Fibroblast of skin of left quadriceps (primary cell): ENCODE data around the gene PPIL4.
A peak's percentile ranks its signal among the peaks of the same experiment; 100 is the strongest.
"Not testable (repeated sequence)": the region's sequence is repeated elsewhere in the genome, so short reads cannot be mapped to it uniquely, and the experiment has no call there.

ENCODE experiments used
- DNase-seq, 2 experiments: peaks; one replicate each; pipeline ENCODE4 v3.0.0-alpha.2; 2013; ENCODE audit warnings: low read depth in 2 of 2

PPIL4 gene

DNA sequence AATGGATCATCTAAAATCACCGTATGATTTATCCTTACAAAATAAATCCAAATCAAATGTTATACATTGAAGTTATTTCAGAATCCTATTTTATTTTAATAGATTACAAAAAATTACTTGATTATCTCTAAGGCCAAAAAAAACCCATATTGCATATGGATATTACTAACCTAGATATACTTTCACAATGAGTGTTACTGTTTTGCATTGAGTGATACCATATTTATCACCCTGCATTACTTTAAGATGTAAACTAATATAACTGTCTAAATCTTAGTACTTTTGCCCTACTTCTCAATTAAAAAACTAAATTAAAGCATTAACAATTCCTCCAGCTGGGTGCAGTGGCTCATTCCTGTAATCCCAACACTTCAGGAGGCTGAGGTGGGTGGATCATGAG, 11.1 kb downstream of the PPIL4 start:
- DNase-seq = no peak

GRCh38 chr6:149529650-149530049, 16.2 kb downstream of the PPIL4 start:
- DNase-seq = no peak

GRCh38 chr6:149515494-149515893, 30.3 kb downstream of the PPIL4 start:
- no peak for DNase-seq

- DNase-seq = no peak
Observed at GRCh38 chr6:149513915-149514314, 31.9 kb downstream of the PPIL4 start.

GRCh38 chr6:149510793-149511512, 34.9 kb downstream of the PPIL4 start:
- DNase-seq = no peak

DNA sequence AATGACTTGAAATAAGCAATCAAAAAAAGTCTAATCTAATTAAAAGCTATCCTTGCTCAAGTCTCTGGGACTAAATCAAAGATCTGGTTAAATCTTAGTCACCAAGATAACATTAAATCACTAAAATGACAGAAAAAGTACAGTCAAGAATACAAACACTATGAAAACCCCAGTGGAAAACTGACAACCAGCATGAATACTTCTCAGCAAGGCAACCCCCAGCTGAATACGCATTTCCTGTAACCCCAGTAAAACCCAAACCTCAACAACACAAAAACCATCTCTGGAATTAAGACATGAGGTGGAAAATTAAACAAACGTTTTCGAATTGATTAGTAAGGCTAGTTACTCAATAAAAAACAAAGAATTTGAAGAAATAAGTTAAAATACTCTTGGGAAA, 37.4 kb downstream of the PPIL4 start:
- no peak for DNase-seq

DNA sequence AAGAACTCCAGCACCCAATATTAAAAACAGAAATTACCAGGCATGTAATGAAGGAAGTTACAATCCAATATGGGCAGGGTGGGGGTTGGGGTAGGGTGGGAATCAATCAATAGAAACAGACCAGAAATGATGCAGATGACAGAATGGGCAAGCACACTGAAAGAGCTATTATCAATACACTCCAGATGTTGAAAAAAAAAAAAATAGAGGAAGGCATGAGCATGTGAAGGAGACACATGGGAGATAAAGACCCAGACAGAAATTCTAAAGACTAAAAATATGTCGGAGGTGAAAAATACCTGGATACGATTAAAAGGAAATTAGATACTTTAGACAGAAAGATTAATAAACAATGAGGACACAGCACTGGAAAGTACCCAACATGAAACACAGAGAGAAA, 42.0 kb downstream of the PPIL4 start:
- no peak for DNase-seq

DNA sequence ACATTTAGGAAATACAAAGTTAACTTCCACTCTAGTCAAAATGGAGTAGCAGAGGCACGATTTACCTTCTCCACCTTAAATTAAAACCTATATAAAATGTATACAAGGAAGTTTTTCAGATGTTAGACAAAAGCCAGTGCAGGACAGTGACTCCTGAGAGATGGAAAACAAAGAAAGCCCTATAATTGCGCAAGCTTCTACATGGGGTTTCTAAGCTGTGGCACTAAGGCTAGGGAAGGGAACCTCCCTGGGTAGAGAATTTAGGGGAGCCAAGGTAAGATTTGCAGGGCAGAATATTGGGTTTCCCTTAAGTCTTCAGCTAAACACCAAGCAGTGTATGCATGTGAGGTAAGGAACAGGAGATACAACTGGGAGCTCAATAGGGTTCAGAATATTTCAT, 42.6 kb downstream of the PPIL4 start:
- DNase-seq = no peak

GRCh38 chr6:149501768-149502167, 44.1 kb downstream of the PPIL4 start:
- no peak for DNase-seq

DNA sequence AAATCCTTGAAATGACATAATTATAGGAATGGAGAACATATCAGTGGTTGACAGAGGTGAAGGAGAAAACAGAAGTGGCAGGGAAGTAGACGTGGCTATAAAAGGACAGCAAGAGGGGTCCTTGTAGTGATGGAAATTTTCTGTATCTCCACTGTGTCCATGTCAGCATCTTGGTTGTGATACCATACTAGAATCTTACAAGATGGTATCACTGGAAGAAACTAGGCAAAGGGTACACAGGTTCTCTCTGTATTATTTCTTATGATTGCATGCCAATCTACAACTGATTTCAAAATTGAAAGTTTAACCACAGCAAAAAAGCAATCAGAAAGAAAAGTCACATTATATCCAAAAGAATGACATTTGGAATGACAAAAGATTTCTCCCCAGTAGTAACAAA, 44.6 kb downstream of the PPIL4 start:
- DNase-seq = no peak

- no peak for DNase-seq
Observed at GRCh38 chr6:149500096-149500495, 45.7 kb downstream of the PPIL4 start.

GRCh38 chr6:149499066-149499465, 46.8 kb downstream of the PPIL4 start:
- peak; percentile 88 to 89 for DNase-seq

GRCh38 chr6:149497365-149497764, 48.5 kb downstream of the PPIL4 start:
- DNase-seq = no peak

DNA sequence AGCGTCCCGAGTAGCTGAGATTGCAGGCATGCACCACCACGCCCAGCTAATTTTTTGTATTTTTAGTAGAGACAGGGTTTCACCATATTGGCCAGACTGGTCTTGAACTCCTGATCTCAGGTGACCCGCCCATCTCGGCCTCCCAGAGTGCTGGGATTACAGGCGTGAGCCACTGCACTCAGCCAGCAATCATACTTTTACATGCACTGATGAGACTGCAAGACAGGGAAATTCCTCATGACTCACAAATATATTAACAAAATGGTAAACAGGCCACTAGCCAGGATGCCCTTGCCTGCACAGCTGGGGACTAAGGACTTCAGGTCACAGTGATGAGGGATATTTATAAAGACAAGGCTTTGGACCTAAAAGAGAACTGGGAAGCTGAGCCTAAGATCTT, 49.2 kb downstream of the PPIL4 start:
- not testable (repeated sequence) for DNase-seq

- DNase-seq = not testable (repeated sequence)
Observed at GRCh38 chr6:149495349-149496016, 50.4 kb downstream of the PPIL4 start.

GRCh38 chr6:149494810-149495209, 51.0 kb downstream of the PPIL4 start:
- not testable (repeated sequence) for DNase-seq

DNA sequence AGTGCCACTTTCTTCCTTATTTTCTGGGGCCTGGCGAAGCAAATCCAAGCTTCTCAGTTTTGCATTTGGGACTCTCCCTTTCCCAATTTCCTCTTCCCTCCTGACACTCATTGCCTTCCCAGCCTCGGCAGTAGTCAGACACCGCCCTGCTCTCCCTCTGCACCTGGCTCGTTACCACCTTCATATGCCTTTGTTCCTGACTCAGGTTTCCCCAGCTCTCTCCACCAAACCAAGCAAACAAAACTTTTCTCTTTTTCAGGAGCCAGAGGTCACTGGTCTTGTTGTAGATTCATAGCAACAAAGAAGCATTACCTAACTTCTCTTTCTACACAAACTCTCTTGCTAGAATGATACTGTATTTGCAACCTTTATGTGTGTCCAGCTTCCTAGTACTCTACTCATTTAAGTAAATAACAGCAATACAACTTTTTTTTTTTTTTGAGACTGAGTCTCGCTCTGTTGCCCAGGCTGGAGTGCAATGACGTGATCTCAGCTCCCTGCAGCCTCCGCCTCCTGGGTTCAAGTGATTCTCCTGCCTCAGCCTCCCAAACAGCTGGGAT, 52.0 kb downstream of the PPIL4 start:
- DNase-seq = no peak

- DNase-seq = no peak
Observed at GRCh38 chr6:149492798-149493343, 53.0 kb downstream of the PPIL4 start.

GRCh38 chr6:149489967-149490366, 55.9 kb downstream of the PPIL4 start:
- DNase-seq = no peak

DNA sequence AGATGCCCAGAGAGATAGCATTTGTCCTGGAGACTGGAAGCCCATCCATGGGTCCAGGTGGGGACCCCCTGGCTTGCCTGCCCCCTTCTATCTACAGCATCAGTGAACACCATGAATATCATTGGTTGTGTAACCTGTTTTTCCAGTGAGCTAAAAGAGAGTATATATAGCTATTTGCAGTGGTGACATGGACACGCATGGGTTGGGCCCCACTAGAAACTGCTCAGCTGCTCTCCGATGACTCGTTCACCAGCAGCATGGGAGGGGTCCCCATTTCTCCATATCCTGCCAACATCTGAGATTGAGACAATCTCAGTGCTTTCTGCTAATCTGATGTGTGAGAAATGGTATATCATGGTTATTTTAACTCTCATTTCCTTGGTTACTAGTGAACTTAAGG, 57.0 kb downstream of the PPIL4 start:
- no peak for DNase-seq

- DNase-seq = no peak
Observed at GRCh38 chr6:149487316-149487715, 58.5 kb downstream of the PPIL4 start.

GRCh38 chr6:149484733-149485700, 60.8 kb downstream of the PPIL4 start, which contains the start of gene ZC3H12D:
Gene ZC3H12D (minus strand): TSS chr6:149485014. CDS start chr6:149474543, 10,471 bp downstream.
- no peak for DNase-seq
